Mesothelial cell of epicardium (in vitro differentiated cells): ENCODE results near the gene TAF10. TPM values are rescaled to one million over a fixed set of nuclear protein-coding genes. Genes with fewer than 3 reads are reported as not detected.

Experiments used
- DNase-seq, 2 experiments: peaks; one replicate each; pipeline ENCODE4 v3.0.0; 2021; ENCODE audit warnings: low spot score in 2 of 2; ENCODE audit not compliant: unreplicated experiment in 2 of 2
- H3K27ac Mint-ChIP-seq: 2 replicates; pipeline ENCODE4 v1.8.0; 2021; ENCODE audit warnings: mixed read lengths
- H3K27me3 Mint-ChIP-seq: 2 replicates; pipeline ENCODE4 v1.8.0; 2021; ENCODE audit warnings: low read depth, mixed read lengths
- H3K36me3 Mint-ChIP-seq: 2 replicates; pipeline ENCODE4 v1.8.0; 2021; ENCODE audit warnings: mixed read lengths
- H3K4me1 Mint-ChIP-seq: 2 replicates; pipeline ENCODE4 v1.8.0; 2021; ENCODE audit warnings: mixed read lengths
- H3K4me3 Mint-ChIP-seq: 2 replicates; pipeline ENCODE4 v1.8.0; 2021; ENCODE audit warnings: mild to moderate bottlenecking, moderate library complexity, mixed read lengths
- H3K9me3 Mint-ChIP-seq: 2 replicates; pipeline ENCODE4 v1.8.0; 2021; ENCODE audit warnings: mixed read lengths
- total RNA-seq: library from RNA; stranded (reverse); gene quantifications from 3 replicates; pipeline ENCODE4 v1.2.1, GENCODE V29; 2021
- TF ChIP-seq, protein P1 (sequence below): fragments of 200-600 bp; sonication (generic); IDR thresholded peaks from one replicate; pipeline ENCODE4 v1.5.0; 2021; ENCODE audit warnings: antibody characterized with exemption; ENCODE audit not compliant: unreplicated experiment

The TAF10 gene
- 112 to 119 TPM (median 115 TPM) in 3 replicates for total RNA-seq

DNA sequence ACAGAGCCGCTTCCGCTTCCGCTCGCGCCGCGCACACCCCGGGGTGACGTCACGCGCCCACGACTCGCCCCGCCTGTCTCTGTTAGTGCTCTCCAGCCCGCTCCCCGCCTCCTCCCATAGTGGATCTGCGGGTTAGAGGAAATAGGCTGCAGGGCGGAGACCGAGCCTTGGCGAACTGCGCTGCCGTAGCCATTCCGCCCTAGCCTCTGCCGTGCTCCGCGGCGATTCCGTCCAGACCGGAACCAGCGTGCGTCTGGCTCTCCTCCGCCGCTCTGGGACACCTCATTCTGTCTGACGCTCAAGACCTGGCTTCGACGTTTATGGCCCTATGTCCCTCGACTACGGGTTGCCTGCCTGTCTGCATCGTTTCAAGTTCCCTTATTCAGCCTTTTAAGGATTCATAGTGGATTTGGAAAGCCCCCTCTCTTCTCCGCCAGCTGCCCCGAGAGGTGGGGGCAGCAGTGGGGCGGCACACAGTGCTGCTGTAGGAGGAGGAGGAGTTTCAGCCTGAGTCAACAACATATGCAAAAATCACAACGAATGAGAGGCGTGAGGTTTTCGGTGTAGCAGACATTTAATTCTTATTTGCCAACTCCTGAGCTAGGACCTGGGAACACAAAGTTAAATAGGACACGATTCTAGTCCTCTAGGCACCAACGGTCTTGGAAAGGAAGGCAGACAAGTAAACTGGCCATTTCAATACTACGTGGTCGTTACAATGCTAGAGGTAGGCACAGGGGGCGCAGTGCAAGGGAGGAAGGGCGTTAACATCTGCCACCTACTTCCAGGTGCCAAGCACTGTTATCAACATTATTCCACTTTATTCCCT is at the start of gene TAF10:
Gene TAF10, minus strand, starts transcription at position 4 of the 829 bp plus-strand sequence. CDS start 27 bp downstream, outside the sequence.
- H3K36me3 Mint-ChIP-seq: peaks cover 22% of the 10 kb centered on the region
- H3K27me3 Mint-ChIP-seq: no peaks in the 10 kb centered on the region
- TF ChIP-seq, protein P1, sequence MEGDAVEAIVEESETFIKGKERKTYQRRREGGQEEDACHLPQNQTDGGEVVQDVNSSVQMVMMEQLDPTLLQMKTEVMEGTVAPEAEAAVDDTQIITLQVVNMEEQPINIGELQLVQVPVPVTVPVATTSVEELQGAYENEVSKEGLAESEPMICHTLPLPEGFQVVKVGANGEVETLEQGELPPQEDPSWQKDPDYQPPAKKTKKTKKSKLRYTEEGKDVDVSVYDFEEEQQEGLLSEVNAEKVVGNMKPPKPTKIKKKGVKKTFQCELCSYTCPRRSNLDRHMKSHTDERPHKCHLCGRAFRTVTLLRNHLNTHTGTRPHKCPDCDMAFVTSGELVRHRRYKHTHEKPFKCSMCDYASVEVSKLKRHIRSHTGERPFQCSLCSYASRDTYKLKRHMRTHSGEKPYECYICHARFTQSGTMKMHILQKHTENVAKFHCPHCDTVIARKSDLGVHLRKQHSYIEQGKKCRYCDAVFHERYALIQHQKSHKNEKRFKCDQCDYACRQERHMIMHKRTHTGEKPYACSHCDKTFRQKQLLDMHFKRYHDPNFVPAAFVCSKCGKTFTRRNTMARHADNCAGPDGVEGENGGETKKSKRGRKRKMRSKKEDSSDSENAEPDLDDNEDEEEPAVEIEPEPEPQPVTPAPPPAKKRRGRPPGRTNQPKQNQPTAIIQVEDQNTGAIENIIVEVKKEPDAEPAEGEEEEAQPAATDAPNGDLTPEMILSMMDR: peak; percentile 31
- H3K4me3 Mint-ChIP-seq: peak within 1 kb of the TSS; percentile 83
- peak; percentile 96 to 97 for DNase-seq
- peak within 1 kb of the TSS; percentile 96 for H3K27ac Mint-ChIP-seq
- peaks cover 11% of the 10 kb centered on the region for H3K4me1 Mint-ChIP-seq
- no peaks in the 10 kb centered on the region for H3K9me3 Mint-ChIP-seq

- no peak overlapping the region for H3K27ac Mint-ChIP-seq
- peaks cover 12% of the 10 kb centered on the region for H3K4me1 Mint-ChIP-seq
- no peaks in the 10 kb centered on the region for H3K9me3 Mint-ChIP-seq
- H3K4me3 Mint-ChIP-seq: no peak overlapping the region
- TF ChIP-seq, protein P1: no peak
- peaks cover 31% of the 10 kb centered on the region for H3K27me3 Mint-ChIP-seq
- H3K36me3 Mint-ChIP-seq: no peaks in the 10 kb centered on the region
- no peak for DNase-seq
These were observed 48.7 kb upstream of the TAF10 start for GRCh38 chr11:6660712-6661111.

- Mint-ChIP-seq H3K36me3 (no peaks in the 10 kb centered on the region), H3K4me1 (peaks cover 12% of the 10 kb centered on the region), H3K27me3 (peaks cover 24% of the 10 kb centered on the region), H3K27ac (no peak overlapping the region), H3K4me3 (no peak overlapping the region), H3K9me3 (no peaks in the 10 kb centered on the region)
- TF ChIP-seq, protein P1: no peak
- DNase-seq: no peak
These were observed 46.6 kb upstream of the TAF10 start for GRCh38 chr11:6658647-6659046.

- TF ChIP-seq, protein P1: no peak
- H3K4me3 Mint-ChIP-seq: peak overlapping the region; percentile 76
- peaks cover 12% of the 10 kb centered on the region for H3K4me1 Mint-ChIP-seq
- H3K27ac Mint-ChIP-seq: no peak overlapping the region
- no peaks in the 10 kb centered on the region for H3K36me3 Mint-ChIP-seq
- H3K27me3 Mint-ChIP-seq: peaks cover 18% of the 10 kb centered on the region
- H3K9me3 Mint-ChIP-seq: no peaks in the 10 kb centered on the region
- DNase-seq: no peak
These were observed 45.3 kb upstream of the TAF10 start for GRCh38 chr11:6657346-6657745.

DNA sequence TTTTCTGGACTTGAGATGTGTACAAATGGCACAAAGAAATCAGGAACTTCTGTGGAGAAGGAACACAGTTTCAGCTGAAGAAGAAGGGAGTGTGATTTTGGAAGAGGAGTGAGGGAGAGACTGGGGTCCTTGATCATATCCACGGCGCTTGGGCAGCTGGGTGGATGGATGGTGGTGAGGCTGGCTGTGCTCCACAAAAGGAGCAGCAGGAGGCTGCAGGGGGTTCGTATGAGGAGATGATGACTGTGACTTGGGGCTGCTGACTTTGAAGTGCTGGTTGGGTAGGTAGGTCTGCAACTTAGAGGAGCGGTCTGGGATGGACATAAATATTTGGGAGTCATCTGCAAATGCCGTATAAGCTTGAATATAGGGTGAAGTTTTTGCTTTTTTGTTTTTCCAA is 44.9 kb upstream of the TAF10 start:
- H3K27me3 Mint-ChIP-seq: peaks cover 18% of the 10 kb centered on the region
- peak overlapping the region; percentile 83 for H3K27ac Mint-ChIP-seq
- no peaks in the 10 kb centered on the region for H3K36me3 Mint-ChIP-seq
- TF ChIP-seq, protein P1: no peak
- DNase-seq: no peak
- H3K9me3 Mint-ChIP-seq: no peaks in the 10 kb centered on the region
- H3K4me1 Mint-ChIP-seq: peaks cover 12% of the 10 kb centered on the region
- H3K4me3 Mint-ChIP-seq: peak overlapping the region; percentile 76
